Metanephros (tissue), 2 donors: ENCODE data around the gene EPHB4. TPM values are rescaled to one million over a fixed set of nuclear protein-coding genes. Genes with fewer than 3 reads are reported as not detected.

Source experiments
- small RNA-seq: library from RNA; depleted of rRNA; stranded (forward); fragments of <200 nt; gene quantifications from one replicate; pipeline ENCODE3, GENCODE V24; 2014; ENCODE audit warnings: low replicate concordance
- total RNA-seq: library from RNA; depleted of rRNA; stranded (reverse); fragments of >200 nt; gene quantifications from one replicate; pipeline ENCODE4 v1.2.3, GENCODE V29; 2014

EPHB4 gene
- 91.7 TPM for total RNA-seq

DNA sequence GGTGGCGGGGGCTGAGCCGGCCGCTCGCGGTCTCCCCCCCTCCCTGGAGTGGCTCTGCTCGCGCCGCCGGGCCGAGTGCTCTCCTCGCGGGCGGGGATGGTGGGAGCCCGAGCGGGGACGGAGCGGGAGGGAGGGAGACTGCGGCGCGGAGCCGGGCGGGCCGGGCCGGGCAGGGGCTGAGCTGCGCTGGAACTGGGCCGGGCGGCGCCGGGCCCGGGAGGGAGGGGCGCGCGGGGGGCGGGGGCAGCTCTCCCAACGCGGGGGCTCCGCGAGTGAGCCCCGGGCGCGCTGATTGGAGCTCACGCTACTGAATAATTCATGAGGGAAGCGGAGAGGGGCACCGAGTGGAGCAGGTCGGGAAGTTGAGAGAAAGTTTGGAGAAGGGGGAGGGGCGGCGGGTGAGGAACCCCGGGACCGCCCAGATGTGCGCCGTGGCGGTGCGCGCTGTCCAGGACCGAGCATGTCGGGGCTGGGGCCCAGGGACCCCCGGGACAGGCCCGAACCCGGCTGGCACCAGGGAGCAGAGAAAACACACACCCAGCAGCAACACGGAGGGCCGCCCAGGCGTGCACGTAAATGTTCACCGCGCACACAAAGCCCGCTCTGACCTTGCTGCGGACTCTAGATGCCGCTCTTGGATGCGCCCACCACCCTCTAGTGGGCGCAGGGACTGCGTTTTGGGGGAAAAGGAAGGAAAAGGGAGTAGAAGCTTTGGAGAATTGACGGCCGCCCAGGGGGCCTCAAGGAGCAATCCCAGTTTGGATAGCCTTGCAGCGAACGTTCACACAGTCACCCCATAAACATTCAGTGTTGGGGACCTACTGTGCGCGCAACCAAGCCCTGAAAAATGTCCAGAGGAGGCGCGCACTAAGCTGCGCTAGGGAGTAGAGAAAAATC, at the start of gene EPHB4:
EPHB4 (minus strand) TSS at position 194 of the 897 bp plus-strand sequence. CDS start 493 bp downstream, outside the sequence.

GRCh38 chr7:100874577-100875355, 47.4 kb upstream of the EPHB4 start, which contains the start of gene SRRT:
TSS of gene SRRT (plus strand) at chr7:100875103. CDS start at chr7:100875591, 488 bp downstream.

DNA sequence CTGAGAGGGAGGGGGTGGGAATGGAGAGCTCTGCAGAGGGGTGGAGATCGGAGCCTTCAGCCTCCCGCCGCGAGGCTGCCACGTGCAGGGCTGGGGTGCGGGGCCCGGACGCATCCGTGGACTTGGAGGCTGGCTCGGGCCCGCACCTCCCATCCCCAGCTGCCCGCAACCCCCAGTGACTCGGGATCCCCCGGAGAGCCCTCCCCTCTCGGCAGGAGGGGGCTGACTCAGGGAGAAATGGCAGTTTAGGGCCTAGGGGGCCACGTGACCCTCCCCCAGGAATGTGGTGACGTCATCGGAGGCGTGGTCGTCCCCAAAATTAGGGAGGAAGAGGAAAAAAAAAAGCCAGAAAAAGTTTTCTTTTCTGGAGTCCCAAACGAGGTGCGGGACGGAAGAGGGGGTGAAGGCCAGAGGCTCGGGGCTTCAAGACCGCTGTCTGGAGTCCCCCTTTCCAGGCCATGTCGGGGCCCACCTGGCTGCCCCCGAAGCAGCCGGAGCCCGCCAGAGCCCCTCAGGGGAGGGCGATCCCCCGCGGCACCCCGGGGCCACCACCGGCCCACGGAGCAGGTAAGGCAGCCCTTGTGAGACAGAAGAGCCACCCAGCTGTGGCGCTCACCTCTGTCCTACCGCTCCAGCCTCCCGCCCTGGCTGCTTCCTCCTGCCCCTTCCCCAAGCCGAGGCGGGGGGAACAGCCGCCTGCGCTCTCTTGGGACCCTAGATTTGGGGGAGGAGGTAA, 39.9 kb upstream of the EPHB4 start, which contains the start of gene TRIP6:
TRIP6 (plus strand) TSS at position 348 of the 736 bp plus-strand sequence; CDS start at position 459, 111 bp downstream.

DNA sequence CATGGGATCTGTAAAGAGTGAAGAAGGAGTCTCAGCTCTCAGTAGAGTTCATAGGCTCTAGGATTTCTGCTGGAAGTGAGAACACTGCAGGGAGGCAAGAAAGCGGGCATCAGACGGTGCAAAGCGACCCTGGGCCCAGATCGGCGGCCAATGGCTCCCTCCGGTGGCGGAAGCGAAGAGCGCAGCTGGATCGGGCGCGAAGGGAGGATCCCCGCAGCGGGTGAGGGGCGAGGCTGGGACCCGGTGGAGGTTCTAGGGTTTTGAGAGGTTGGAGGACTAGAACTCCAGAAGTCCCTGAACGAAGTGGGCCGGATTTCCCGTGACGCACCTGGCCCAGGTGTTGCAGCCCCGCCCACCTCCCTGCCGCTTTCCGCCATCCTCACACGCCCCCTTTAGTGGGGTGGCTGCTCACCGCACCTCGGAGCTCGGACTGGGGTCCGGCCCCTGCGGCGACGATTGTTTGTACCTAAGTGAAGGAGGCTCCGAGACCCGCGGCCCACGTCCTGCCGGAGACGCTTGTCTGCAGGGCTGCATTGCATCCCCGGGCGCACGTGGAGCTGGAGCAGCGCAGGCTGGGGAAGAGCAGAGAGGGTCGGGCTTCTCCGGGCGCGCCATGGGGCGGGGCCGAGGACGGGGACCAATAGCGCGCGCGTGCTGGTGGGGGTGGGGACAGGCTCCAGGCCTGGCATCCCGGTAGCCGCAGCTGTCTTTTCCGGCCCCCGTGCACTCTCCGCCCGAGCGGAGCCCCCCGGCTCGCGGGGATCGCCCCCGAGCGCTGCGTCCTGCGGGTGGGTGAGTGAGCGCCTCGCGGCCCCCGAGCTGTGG, 24.9 kb upstream of the EPHB4 start, which contains the start of gene SLC12A9:
SLC12A9 (plus strand) TSS at position 666 of the 825 bp plus-strand sequence. CDS start 1,485 bp downstream, outside the sequence.

Small RNAs within 50 kb of the gene (small RNA-seq; reads per million reads assigned to genes)
- not detected for gene RN7SL750P

Other genes with a start within 250 kb of the EPHB4 start
- 43.5 TPM for gene LRCH4, start 241.4 kb downstream of the EPHB4 start, total RNA-seq
- gene FBXO24, start 241.2 kb downstream of the EPHB4 start, total RNA-seq = 0.82 TPM
- gene PCOLCE, start 225.2 kb downstream of the EPHB4 start, total RNA-seq = 101 TPM
- gene MOSPD3, start 215.0 kb downstream of the EPHB4 start, total RNA-seq = 15.4 TPM
- gene TFR2, start 186.0 kb downstream of the EPHB4 start, total RNA-seq = 5.3 TPM
- gene ACTL6B, start 171.1 kb downstream of the EPHB4 start, total RNA-seq = not detected
- gene GNB2, start 153.8 kb downstream of the EPHB4 start, total RNA-seq = 209 TPM
- 36.3 TPM for gene GIGYF1, start 133.3 kb downstream of the EPHB4 start, total RNA-seq
- gene POP7, start 121.4 kb downstream of the EPHB4 start, total RNA-seq = 46.1 TPM
- not detected for gene EPO, start 107.1 kb downstream of the EPHB4 start, total RNA-seq
- gene ZAN, start 93.9 kb downstream of the EPHB4 start, total RNA-seq = not detected
- gene SLC12A9, start 25.2 kb upstream of the EPHB4 start, total RNA-seq = 25.4 TPM
- 73.4 TPM for gene TRIP6, start 39.9 kb upstream of the EPHB4 start, total RNA-seq
- 81.9 TPM for gene SRRT, start 47.6 kb upstream of the EPHB4 start, total RNA-seq
- 4.5 TPM for gene UFSP1, start 62.2 kb upstream of the EPHB4 start, total RNA-seq
- 25.6 TPM for gene ACHE, start 68.4 kb upstream of the EPHB4 start, total RNA-seq
- gene MUC3A, start 122.0 kb upstream of the EPHB4 start, total RNA-seq = 0.35 TPM
- gene MUC12, start 142.0 kb upstream of the EPHB4 start, total RNA-seq = not detected
- under 0.01 TPM for gene MUC17, start 192.6 kb upstream of the EPHB4 start, total RNA-seq